K562 (cell line): ENCODE results near the gene MED20.

Source experiments
- MECOM ChIP-seq: fragments of 250-450 bp; sonication (Bioruptor Pico); IDR thresholded peaks from 2 replicates; pipeline ENCODE4 v1.8.0; 2022; ENCODE audit warnings: inconsistent platforms
- ZBTB49 ChIP-seq: sonication (generic); formaldehyde crosslinking; IDR thresholded peaks from 2 replicates; pipeline ENCODE4 v1.8.0; 2022; ENCODE audit warnings: missing genetic modification reagents, mild to moderate bottlenecking, borderline replicate concordance
- ZC3H11A ChIP-seq: IDR thresholded peaks from 2 replicates; pipeline ENCODE4 v1.6.1; 2012; ENCODE audit warnings: low read depth, low read length, improper control_type of control experiment

GRCh38 chr6:41940759-41941279, 19.9 kb upstream of the MED20 start:
- TF ChIP-seq ZC3H11A = no peak
- no peak for TF ChIP-seq ZBTB49 (CRISPR knock-in tag)
- no peak for TF ChIP-seq MECOM (CRISPR knock-in tag)
